Amniotic epithelial cell (primary cell): ENCODE results near the gene NPIPA3.
"Not testable (repeated sequence)": the region's sequence is repeated elsewhere in the genome, so short reads cannot be mapped to it uniquely, and the experiment has no call there.

Source experiments
- DNase-seq: peaks from one replicate; pipeline ENCODE4 v3.0.0-alpha.2; 2010; ENCODE audit warnings: low read depth

NPIPA3 gene

DNA sequence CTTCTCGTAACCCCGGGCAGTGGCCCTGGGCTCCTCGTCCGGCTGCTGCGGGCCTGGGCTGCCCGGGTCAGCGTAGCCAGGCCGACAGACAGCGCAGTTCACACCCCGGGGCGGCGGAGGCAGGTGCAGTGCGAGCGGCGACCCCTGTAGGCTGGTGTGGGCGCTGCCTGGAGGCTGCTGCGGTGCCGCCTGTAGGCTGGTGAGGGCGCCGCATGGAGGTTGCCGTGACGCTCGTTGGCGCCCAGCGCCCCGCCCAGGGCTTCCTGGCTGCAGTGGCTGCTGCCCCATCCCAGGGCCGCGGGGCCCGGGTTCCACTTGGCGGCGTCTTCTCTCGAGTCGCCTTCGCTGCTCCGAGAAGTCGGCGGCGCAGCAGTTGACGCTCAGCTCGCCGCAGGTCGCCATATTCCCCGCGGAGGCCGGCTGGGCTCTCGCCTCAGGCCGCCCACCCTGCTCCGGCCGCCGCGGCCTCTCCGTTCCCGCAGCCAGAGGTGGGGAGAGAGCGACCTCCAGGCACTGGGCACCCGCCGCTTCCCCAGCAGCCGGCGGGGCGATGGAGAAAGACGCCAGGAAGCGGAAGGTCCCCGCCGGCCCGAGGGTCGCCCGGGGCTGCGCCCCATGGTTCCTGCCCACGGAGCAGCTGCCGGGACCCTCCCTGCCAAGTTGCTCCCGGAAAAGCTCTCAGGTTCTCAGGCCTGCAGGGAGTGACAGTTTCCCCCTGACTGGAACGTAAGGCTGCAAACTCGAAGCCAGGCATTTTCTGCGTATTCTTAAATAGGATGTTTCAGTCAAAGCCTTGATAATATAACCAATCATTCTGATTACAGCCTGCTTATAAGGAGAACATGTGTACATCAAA lies at the start of gene NPIPA3:
NPIPA3 (plus strand) TSS at position 256 of the 856 bp plus-strand sequence. CDS start 5,533 bp downstream, outside the sequence.
- DNase-seq: not testable (repeated sequence)

DNA sequence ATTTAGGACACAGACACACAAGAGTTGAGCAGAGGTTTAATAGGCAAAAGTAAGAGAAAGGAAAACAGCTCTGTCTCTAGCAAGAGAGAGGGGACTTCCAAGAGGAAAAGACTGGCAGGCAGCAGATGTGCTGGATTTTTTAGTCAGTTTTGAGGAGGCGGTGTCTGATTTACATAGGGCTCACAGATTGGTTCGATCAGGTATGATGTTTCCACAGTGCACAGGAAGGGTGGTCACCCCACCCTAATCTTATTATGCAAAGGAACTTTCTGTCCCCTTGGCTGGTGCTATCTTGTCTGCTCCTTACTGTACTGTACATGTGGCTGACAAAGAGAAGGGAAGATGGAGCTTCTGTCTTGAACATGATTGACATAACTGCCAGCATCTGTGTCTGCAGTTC lies 45.1 kb upstream of the NPIPA3 start:
- no peak for DNase-seq

DNA sequence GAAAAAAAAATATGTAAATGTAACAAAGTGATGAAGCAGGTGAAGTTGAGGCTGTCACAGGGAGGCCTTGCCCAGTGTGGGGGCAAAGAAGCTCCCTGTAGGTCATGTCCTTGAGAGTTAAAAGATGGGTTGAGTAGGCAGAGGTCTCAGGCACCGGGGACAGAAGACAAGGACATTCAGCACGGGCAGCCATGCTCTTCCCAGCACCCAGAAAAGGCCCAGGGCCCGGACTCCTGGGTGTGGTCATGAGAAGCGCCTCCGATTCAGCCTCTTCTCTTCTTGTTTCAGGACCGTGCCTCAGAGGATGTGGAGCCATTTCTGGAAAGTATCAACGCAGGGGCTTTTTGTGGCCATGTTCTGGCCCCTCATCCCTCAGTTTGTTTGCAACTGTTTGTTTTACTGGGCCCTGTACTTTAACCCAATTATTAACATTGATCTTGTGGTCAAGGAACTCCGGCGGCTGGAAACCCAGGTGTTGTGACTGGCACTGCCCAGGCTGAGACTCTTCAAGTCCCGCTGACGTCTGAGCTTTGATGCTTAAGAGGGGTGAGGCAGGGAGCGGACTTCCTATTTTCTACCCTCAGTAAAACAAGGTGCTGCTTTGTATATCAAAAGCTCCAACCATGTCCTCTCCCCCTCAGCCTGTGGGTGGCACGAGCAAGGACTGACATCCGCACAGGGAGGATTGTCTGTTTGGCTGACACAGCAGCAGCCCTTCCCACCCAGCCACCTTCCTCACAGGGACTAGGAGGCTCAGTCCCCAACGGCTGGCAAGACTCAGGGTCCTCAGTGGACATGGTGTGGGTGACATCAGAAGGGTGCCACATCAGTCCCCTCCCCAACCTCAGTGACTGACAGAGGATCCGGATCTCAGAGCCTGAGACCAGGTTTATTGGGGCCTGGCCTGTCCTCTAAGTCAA lies 35.6 kb upstream of the NPIPA3 start:
- DNase-seq: no peak

DNA sequence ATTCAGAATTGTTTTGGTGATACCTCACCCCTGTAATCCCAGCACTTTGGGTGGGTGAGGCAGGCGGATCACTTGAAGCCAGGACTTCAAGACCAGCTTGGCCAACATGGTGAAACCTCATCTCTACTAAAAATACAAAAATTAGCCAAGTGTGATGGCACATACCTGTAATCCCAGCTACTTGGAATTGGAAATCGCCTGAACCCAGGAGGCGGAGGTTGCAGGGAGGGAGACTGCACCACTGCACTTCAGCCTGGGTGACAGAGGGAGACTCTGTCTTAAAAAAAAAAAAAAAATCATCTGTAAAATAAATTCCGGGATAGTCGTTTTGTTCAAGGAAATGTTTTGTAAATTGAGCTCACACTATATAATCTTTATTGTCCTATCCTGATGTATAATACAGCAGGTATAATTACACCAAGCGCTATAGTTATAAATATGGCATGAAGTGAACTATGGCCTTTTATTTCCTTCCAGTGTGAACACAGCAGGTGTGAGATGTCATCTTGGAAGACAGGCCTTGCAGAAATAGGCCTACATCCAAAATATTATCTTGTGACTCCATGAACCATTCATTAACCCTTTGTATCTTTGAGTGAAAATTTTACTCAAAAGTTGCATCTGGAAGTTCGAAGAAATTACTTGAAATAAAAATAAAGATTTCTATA lies 34.5 kb upstream of the NPIPA3 start:
- DNase-seq: no peak

DNA sequence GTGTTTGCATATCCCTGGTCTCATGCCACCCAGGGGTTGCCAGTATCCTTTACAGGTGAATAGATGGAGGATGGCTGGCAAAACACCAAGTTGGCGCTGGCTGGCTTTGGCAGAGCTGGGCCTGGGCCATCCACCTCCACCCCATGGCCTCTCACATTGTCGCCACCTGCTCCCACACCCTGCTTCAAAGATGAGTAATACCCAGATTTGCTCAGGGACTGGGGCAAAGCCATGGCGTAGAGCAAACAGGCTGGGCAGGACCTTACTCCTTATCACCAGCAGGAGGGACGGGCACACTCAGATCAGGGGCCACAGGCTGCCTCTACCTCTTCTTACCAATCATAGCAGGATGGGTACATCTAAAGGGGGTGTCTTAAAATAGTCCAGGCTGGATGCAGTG lies 33.4 kb upstream of the NPIPA3 start:
- no peak for DNase-seq

DNA sequence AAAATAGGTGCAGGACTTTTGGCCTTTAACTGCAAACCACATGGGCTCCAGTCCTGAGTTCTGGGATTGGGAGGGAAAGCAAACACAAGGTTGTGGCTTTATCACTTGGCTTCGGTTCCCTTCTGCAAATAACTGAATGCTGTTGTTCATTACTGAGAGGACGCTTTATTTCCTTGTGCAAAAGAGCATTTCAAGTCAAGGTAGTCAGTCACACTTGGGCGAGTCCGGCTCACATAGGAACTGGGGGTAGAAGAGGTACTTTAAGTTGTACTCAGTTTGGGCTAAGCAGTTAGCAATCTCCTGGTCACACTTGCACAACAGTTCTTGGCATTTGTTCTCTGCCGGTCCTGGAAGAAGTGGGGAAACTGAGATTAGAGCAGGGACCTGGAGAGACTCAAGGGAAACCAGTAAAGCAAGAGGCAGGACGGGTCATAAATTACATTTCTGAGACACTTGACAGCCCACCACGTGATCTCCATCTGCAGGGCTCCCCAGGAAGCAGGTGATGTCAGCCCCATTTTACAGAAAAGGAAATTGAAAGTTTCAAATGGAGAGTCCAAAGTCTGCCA lies 30.7 kb upstream of the NPIPA3 start:
- DNase-seq: peak; percentile 22

DNA sequence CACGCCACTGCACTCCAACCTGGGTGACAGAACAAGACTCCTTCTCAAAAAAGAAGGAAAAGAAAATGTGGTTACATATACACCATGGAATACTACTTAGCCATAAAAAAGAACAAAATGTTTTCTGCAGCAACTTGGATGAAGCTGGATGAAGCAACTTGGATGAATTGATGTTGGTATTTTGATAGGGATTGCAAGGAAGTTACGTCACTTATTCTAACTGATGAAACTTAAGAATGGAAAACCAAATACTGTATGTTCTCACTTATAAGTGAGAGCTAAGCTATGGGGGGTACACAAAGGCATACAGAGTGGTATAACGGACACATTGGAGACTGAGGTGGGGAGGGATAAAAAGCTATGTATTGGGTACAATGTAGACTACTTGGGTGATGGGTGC lies 26.6 kb upstream of the NPIPA3 start:
- DNase-seq: no peak

DNA sequence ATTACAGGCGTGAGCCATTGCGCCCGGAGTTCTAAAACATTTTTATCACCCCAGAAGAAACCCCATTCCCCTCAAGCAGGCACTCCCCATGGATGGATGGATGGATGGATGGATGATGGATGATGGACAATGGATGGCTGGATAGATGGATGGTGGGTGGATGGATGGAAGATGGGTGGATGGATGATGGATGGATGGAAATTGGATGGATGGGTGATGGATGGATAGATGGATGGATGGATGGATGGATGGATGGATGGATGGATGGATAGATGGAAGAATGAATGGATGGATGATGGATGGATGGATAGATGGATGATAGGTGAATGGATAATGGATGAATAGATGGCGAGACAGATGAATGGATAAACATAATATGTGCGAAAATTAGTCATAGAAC lies 25.6 kb upstream of the NPIPA3 start:
- DNase-seq: no peak

DNA sequence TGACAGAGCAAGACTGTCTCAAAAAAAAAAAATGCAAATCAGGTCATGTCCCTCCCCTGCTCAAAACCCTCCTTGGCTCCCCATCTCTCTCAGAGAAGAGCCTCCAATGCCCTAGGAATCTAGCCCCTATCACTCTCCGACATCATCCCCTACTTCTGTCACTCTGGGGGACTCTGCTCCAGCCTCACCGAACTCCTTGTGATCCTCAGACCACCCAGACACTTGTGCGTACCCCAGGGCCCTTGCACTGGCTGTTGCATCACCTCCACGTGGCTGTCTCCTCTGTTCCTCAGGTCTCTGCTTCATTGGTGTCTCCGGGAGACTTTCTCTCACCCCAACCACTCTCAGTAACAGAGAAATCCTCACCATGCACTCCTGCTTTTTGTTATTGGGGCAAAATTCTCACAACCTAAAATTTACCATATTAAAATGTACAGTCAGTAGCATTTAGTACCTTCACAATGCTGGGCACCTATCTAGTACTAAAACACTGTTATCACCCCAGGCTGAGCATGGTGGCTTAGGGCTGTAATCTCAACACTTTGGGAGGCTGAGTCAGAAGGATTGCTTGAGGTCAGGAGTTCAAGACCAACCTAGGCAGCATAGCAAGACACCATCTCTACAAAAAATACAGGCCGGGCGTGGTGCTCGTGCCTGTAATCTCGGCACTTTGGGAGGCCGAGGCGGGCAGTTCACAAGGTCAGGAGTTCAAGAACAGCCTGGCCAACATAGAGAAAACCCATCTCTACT lies 24.3 kb upstream of the NPIPA3 start:
- no peak for DNase-seq

DNA sequence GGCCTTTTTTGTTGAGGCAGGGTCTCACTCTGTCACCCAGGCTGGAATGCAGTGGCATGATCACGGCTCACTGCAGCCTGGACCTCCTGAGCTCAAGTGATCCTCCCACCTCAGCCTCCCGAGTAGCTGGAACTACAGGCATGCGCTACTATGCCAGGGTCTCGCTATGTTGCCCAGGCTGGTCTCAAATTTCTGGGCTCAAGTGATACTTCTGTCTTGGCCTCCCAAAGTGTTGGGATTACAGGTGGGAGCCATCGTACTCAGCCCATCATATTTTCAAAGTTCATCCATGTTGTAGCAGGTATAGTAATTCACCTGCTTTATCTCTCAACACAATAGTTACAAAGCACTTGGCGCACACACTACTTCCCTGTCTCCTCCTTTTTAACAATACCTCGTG lies 22.8 kb upstream of the NPIPA3 start:
- DNase-seq: not testable (repeated sequence)

DNA sequence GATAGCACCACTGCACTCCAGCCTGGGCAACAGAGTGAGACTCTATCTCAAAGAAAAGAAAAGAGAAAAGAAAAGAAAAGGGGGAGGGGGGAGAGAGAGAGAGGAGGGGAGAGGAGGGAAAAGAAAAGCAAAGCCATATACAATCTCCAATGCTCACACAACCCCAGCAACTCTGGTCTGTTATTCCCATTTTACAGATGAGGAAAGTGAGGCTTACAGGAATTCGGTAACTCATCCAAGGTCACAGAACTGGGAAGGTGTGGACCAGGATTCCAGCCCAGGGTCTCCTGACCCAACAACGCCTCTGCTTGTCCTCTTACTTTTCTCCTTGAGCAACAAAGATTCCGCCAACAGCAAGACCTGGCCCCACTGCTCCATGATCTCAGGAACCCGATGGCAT lies 22.1 kb upstream of the NPIPA3 start:
- no peak for DNase-seq

DNA sequence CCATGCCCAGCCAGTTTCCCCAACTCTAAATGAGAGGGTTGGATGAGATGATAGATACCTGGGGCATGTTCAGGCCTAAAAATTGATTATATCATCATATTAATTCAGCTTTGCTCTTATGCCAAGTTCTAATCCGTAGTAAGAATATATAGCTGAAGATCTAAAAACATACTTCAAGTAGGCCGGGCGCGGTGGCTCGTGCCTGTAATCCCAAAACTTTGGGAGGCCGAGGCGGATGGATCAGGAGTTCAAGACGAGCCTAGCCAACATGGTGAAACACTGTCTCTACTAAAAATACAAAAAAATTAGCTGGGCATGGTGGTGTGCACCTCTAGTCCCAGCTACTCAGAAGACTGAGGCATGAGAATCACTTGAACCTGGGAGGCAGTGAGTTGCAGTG lies 21.1 kb upstream of the NPIPA3 start:
- DNase-seq: no peak

DNA sequence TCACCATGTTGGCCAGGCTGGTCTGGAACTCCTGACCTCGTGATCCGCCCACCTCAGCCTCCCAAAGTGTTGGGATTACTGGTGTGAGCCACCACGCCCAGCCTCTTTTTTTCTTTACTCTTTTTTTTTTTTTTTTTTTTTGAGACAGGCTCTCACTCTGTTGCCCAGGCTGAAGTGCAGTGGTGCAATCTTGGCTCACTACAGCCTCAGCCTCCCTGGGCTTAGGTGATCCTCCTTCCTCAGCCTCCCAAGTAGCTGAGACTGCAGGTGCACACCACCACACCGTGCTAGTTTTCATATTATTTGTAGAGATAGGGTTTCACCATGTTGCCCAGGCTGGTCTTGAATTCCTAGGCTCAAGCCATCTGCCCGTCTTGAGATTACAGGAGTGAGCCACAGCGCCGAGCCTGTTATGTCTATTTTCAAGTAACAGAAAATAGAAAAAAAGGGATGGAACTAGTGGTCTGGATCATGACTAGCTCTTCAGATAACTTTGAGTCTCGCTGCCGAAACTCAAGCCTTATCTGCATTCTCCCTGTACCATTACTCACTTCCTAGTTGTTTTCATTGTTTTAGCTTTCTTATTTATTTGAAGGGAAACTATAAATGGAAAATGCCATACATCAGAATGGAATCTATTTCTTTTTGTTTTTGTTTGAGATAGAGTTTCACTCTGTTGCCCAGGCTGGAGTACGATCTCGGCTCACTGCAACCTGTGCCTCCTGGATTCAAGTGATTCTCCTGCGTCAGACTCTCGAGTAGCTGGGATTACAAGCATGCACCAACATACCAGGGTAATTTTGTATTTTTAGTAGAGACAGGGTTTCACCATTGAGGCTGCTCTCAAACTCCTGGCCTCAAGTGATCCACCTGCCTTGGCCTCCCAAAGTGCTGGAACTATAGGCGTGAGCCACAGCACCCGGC lies 17.1 kb upstream of the NPIPA3 start:
- peak; percentile 60 for DNase-seq

DNA sequence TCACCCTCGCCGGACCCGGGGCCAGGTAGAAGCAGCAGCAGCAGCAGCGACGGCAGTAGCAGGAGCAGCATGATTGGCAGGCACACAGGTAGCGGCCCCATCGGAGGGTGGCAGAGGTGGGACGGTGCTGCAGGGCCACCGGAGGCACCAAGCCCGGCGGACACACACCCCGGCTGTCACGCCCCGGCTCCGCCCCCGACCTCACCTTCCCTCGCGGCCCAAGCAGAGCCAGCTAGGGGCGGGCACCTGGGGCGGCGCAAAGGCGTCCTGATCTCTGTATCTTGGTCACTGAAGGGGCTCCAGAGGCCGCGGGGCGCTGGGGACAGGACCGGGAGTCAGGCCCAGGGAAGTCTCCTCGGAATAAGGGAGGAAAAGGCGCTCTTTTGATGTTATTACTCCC lies 9.1 kb upstream of the NPIPA3 start, which contains the start of gene PLA2G10:
PLA2G10 (minus strand) TSS at position 180 of the 400 bp plus-strand sequence; CDS start at position 101, 79 bp downstream.
- not testable (repeated sequence) for DNase-seq

DNA sequence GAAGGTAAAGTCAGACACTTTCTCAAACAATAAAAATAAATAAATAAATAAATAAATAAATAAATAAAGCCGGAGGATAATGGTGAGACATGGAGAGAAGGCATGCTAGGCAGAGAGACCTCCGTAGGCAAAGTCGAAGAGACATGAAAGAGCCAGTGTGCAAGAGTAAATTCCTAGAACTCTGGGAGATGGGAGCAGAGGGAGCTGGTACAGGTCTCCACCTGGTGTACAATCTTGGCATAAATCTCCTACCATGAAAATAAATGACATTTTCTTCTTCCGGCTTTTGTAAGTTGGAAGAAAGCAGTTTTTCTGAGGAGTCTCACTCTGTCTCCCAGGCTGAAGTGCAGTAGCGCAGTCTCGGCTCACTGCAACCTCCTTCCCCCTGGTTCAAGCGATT lies 1.4 kb upstream of the NPIPA3 start:
- not testable (repeated sequence) for DNase-seq

DNA sequence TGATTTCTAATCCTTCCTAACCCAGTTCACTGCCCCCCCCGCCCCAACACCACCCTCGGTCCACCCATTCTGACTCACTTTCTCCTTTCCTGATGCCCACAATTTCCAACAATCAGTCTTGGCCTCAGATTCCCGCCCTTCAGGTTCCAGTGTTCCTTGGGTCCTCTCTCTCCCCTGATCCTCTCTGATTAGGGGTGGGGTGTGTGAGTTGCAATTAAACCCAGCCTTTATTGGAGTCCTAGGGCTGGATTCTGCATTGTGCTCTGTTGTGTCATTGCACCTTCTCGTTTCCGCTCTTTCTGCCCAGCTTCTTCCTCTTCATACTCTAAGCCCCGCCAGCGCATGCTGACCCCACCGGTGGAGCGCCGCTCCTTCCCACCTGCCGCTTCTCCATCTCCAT lies 539 bp upstream of the NPIPA3 start:
- not testable (repeated sequence) for DNase-seq

DNA sequence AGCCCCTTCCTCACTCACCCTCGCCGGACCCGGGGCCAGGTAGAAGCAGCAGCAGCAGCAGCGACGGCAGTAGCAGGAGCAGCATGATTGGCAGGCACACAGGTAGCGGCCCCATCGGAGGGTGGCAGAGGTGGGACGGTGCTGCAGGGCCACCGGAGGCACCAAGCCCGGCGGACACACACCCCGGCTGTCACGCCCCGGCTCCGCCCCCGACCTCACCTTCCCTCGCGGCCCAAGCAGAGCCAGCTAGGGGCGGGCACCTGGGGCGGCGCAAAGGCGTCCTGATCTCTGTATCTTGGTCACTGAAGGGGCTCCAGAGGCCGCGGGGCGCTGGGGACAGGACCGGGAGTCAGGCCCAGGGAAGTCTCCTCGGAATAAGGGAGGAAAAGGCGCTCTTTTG lies 30.0 kb downstream of the NPIPA3 start:
- DNase-seq: not testable (repeated sequence)

DNA sequence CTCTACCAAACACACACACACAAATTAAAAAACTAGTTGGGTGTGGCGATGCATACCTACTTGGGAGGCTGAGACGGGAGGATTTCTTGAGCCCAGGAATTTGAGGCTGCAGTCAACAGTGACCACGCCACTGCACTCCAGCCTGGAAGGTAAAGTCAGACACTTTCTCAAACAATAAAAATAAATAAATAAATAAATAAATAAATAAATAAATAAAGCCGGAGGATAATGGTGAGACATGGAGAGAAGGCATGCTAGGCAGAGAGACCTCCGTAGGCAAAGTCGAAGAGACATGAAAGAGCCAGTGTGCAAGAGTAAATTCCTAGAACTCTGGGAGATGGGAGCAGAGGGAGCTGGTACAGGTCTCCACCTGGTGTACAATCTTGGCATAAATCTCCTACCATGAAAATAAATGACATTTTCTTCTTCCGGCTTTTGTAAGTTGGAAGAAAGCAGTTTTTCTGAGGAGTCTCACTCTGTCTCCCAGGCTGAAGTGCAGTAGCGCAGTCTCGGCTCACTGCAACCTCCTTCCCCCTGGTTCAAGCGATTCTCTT lies 37.7 kb downstream of the NPIPA3 start:
- DNase-seq: not testable (repeated sequence)

DNA sequence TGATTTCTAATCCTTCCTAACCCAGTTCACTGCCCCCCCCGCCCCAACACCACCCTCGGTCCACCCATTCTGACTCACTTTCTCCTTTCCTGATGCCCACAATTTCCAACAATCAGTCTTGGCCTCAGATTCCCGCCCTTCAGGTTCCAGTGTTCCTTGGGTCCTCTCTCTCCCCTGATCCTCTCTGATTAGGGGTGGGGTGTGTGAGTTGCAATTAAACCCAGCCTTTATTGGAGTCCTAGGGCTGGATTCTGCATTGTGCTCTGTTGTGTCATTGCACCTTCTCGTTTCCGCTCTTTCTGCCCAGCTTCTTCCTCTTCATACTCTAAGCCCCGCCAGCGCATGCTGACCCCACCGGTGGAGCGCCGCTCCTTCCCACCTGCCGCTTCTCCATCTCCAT lies 38.6 kb downstream of the NPIPA3 start:
- DNase-seq: not testable (repeated sequence)
